ENCODE data around the gene DSEL. TPM values are rescaled to one million over a fixed set of nuclear protein-coding genes. Genes with fewer than 3 reads are reported as not detected.

DSEL gene
- total and polyA plus RNA-seq, 2 donors (not counting 1 experiment from before 2014, with no cell fraction given): 60.3 to 157 TPM

- peaks cover 53% of the 10 kb centered on the region for H3K79me2 ChIP-seq (ENCODE audit: control insufficient read depth, insufficient read depth, low read length)
- H3K27me3 ChIP-seq (ENCODE audit: control insufficient read depth, insufficient read depth, low read length): no peaks in the 10 kb centered on the region
Observed at GRCh38 chr18:67515942-67516538, 480 bp downstream of the DSEL start.

GRCh38 chr18:67514901-67515540 is 1.5 kb downstream of the DSEL start:
- DNase-seq (ENCODE audit: low read depth in 2 of 2): peak; percentile 30 to 53
- Histone ChIP-seq H3K79me2 (ENCODE audit: control insufficient read depth, insufficient read depth, low read length) (peaks cover 58% of the 10 kb centered on the region), H3K4me3 (replicated peaks in 1 of 4; ENCODE audit: control extremely low read depth in 1 of 4, insufficient read depth in 1 of 4, low read depth in 3 of 4, low read length in 4 of 4) (peak overlapping the region; percentile 80 to 94 (median 89)), H3K9me3 (ENCODE audit: control insufficient read depth, insufficient read depth, low read depth, low read length) (no peaks in the 10 kb centered on the region), H2AFZ (ENCODE audit: low read length) (no peak overlapping the region), H3K27me3 (ENCODE audit: control insufficient read depth, insufficient read depth, low read length) (no peaks in the 10 kb centered on the region), H4K20me1 (ENCODE audit: control insufficient read depth, extremely low read depth, insufficient read depth, low read length) (no peaks in the 10 kb centered on the region), H3K36me3 (ENCODE audit: control insufficient read depth, insufficient read depth, low read length) (peaks cover 3% of the 10 kb centered on the region), H3K27ac (ENCODE audit: insufficient read depth, low read length) (peak overlapping the region; percentile 90), H3K4me2 (ENCODE audit: extremely low read depth, insufficient read depth, low read length) (peak overlapping the region; percentile 89), H3K9ac (ENCODE audit: insufficient read depth, low read length) (no peak overlapping the region), H3K4me1 (ENCODE audit: control insufficient read depth, extremely low read depth, insufficient read depth, low read length) (peaks cover 3% of the 10 kb centered on the region)
- TF ChIP-seq EZH2 (IDR thresholded peaks at IDR 0.05; ENCODE audit: low read length, missing control alignments) (no peak), CTCF (conservative IDR thresholded peaks at IDR 0.05 in 1 of 2, IDR thresholded peaks at IDR 0.05 in 1 of 2; ENCODE audit: low read depth in 1 of 2, low read length in 2 of 2) (no peak)

More at GRCh38 chr18:67515942-67516538, 480 bp downstream of the DSEL start:
- no peak for TF ChIP-seq EZH2 (IDR thresholded peaks at IDR 0.05; ENCODE audit: low read length, missing control alignments)
- TF ChIP-seq CTCF (conservative IDR thresholded peaks at IDR 0.05 in 1 of 2, IDR thresholded peaks at IDR 0.05 in 1 of 2; ENCODE audit: low read depth in 1 of 2, low read length in 2 of 2): peak; percentile 67 to 68
- Histone ChIP-seq H3K4me3 (replicated peaks in 1 of 4; ENCODE audit: control extremely low read depth in 1 of 4, insufficient read depth in 1 of 4, low read depth in 3 of 4, low read length in 4 of 4) (peak overlapping the region; percentile 80 to 94 (median 89)), H3K9me3 (ENCODE audit: control insufficient read depth, insufficient read depth, low read depth, low read length) (no peaks in the 10 kb centered on the region), H3K4me1 (ENCODE audit: control insufficient read depth, extremely low read depth, insufficient read depth, low read length) (peaks cover 5% of the 10 kb centered on the region), H4K20me1 (ENCODE audit: control insufficient read depth, extremely low read depth, insufficient read depth, low read length) (no peaks in the 10 kb centered on the region), H3K9ac (ENCODE audit: insufficient read depth, low read length) (peak overlapping the region; percentile 88), H3K27ac (ENCODE audit: insufficient read depth, low read length) (peak overlapping the region; percentile 90), H2AFZ (ENCODE audit: low read length) (peak overlapping the region; percentile 58), H3K4me2 (ENCODE audit: extremely low read depth, insufficient read depth, low read length) (no peak overlapping the region), H3K36me3 (ENCODE audit: control insufficient read depth, insufficient read depth, low read length) (peaks cover 3% of the 10 kb centered on the region)
- peak; percentile 82 to 88 for DNase-seq (ENCODE audit: low read depth in 2 of 2)

- Histone ChIP-seq H3K27me3 (ENCODE audit: control insufficient read depth, insufficient read depth, low read length) (no peaks in the 10 kb centered on the region), H3K4me2 (ENCODE audit: extremely low read depth, insufficient read depth, low read length) (peak overlapping the region; percentile 89), H3K9ac (ENCODE audit: insufficient read depth, low read length) (no peak overlapping the region), H4K20me1 (ENCODE audit: control insufficient read depth, extremely low read depth, insufficient read depth, low read length) (no peaks in the 10 kb centered on the region), H3K4me3 (replicated peaks in 1 of 4; ENCODE audit: control extremely low read depth in 1 of 4, insufficient read depth in 1 of 4, low read depth in 3 of 4, low read length in 4 of 4) (peak overlapping the region; percentile 80 to 94 (median 89)), H3K79me2 (ENCODE audit: control insufficient read depth, insufficient read depth, low read length) (peaks cover 60% of the 10 kb centered on the region), H3K27ac (ENCODE audit: insufficient read depth, low read length) (peak overlapping the region; percentile 11), H3K36me3 (ENCODE audit: control insufficient read depth, insufficient read depth, low read length) (peaks cover 3% of the 10 kb centered on the region), H3K4me1 (ENCODE audit: control insufficient read depth, extremely low read depth, insufficient read depth, low read length) (no peaks in the 10 kb centered on the region), H2AFZ (ENCODE audit: low read length) (no peak overlapping the region), H3K9me3 (ENCODE audit: control insufficient read depth, insufficient read depth, low read depth, low read length) (no peaks in the 10 kb centered on the region)
- no peak for TF ChIP-seq EZH2 (IDR thresholded peaks at IDR 0.05; ENCODE audit: low read length, missing control alignments)
- TF ChIP-seq CTCF (conservative IDR thresholded peaks at IDR 0.05 in 1 of 2, IDR thresholded peaks at IDR 0.05 in 1 of 2; ENCODE audit: low read depth in 1 of 2, low read length in 2 of 2): no peak
- peak in 1 of 2 donors; percentile 17 for DNase-seq (ENCODE audit: low read depth in 2 of 2)
Observed at GRCh38 chr18:67514465-67514864, 2.1 kb downstream of the DSEL start.

Data from fibroblast of lung (primary cell).